Putamen (tissue), 1 donor: ENCODE results near the gene SNPH.

Source experiments
- DNase-seq: peaks from one replicate; pipeline ENCODE4 v3.0.0-alpha.2; 2016; ENCODE audit warnings: low spot score

Gene SNPH

DNA sequence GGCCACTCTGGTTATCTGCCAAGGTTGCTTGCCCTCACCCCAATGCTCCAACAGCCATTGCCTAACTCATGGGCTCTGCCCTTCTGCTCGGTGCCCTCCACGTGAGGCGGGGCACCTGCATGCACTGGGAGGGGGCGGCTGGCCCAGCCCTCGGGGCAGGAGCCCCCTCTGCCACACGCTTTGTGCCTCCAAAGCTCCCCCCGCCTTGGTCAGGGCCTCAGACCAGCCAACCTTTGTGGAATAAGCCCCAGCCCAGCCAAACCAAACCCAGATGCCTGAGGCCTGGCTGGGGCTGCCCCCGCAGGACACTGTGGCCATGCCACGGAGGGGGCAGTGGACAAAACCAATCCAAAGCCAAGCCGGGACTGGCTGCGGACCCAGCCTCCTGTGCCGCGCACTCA is 41.5 kb downstream of the SNPH start:
- DNase-seq = no peak

DNA sequence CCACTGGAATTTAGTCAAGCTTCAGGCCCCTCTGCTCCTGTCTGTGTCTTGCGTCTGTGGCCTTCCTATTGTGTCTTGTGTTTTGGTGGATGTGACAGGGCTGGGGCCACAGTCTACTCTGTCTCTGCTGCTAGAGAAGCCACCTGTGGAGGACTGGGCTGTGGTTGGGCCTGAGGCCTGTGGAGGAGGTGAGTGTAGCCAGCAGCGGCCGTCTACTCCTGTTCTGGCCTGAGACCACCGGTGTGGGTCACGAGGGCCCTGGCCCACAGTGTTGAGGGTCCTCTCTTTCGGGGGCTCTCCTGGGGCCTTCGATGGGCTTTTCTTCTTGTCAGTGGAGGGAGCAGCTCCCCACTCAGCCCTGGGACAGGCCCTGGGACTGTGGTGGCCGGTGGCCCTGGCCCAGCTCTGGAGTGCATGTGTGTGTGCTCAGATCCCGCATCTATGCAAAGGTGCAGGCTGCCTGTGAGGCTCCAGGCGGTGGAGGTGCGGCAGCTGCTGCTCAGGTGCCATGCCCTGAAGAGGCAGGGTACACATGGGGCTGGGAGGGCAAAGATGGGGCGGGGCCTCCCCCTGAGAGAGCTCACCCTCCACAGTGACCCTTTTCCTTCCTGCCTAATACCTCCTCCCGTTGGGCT is 42.1 kb downstream of the SNPH start:
- DNase-seq = no peak

DNA sequence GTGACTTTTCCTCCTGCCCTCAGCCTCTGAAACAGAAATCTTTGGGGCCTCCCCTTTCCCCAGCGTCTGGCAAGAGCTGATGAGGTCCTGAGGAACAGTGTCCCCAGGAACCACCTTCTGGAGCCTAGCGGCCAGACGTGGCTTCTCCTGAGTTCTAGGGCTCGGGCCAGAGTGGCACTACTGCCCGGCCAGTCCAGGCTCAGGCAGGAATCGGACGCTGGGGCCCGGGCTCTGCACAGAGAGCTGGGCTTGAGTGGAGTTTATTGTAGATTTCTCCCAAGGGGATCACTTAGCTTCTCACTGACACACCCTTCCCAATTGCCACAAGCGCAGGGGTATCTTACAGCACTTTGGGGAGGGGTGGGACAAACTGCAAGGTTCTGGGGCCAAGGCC is 42.6 kb downstream of the SNPH start:
- no peak for DNase-seq

DNA sequence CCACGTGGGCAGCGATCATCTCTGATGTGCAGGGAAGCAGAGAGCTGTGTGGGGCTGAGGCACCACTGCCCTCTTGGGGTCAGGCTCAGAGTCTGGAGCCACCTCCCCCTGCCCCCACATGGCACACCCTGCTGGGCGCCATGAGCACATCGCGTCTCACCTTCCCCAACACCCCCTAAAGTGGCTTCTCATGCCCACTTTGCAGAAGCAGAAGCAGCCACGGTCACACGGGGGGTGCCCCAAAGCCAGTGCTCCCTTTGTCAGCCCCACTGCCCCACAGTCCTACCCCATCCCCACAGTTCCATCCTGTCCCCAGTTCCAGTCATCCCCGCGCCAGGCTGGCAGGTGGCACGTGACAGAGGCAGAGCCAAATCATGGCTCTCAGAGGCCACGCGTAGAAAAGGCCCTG is 43.3 kb downstream of the SNPH start:
- DNase-seq = no peak

DNA sequence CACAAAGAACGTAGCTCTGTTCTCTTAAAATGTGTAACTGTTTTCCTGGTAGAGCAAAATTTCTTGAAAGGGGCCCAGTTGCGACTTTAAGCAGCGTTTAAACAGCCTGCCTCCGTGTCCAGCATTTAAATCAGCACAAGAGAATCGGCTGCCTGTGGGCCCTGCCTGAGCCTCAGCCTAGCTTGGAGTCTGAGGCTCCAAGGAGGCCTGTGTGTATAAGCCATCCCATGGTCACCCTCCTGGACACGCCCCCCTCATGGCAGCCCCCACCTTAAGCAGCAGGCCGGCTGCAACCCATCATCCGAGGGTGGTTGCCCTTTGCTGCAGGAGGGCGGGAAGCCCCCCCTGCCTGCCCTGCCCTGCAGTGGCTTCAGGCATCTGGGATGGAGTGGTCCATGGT is 44.0 kb downstream of the SNPH start:
- no peak for DNase-seq

DNA sequence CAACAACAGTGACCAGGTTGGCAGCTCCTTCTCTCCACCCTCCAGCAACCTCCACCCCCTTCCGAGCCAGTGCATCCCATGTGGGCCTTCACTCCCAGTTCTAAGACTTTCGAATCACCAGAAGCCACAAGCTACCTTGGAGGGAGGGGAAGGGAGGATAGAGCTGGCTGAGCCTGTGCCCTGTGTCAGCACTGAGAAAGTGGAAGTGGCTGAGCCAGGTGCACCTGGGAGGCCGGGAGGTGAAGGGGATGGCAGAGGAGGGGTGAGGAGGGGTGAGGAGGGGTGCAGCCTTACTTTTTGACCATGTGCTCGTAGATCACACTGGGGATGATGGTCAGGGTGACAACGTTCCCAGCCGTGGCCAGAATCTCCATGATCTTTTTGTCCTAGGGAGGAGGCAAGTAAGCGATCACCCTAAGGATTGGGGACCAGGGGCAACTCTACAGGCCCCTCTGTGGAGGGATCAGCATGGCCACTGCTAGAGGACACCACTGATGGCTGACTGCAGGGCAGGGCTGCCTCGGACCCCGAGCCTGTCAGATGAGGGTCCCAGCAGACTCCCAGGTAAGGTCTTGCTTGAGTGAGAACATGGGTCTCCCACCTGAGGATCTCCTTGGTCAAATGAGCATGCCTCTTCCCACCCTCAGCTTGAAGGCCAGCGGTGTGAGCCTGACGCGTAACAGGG is 44.6 kb downstream of the SNPH start:
- no peak for DNase-seq

DNA sequence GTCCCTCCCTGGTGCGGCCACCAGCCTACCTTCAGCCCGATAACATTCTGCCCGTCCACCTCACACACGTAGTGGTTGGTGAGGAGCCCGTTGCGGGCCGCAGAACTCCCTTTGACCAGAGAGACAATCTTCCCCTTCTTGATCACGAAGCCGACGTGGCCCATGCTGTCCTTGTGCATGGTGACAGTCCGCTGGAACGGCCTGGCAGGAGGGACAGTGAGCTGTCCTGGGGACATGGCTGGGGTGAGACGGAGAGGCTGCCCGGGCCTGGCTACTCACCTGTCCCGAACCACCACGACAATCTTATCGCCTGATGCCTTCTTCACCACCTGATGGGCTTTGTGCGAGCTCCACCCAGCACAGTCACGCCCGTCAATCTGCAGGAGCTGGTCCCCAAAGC is 46.2 kb downstream of the SNPH start:
- no peak for DNase-seq

DNA sequence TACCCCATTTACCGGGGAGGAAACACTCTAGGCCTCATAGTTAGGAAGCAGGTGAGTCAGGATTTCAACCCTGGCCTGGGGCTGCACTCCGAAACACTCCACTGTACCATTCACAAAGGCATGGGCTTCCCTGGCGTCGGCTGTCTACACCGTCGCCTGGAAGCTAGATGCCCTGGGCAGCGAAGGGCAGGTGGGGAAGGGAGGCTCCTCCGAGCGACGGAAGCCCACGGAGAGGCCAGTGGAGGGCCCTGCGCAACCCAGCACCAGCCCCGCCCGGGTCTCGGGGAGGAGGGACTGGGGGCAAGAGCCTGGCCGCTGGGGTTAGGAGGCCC is 46.8 kb downstream of the SNPH start:
- DNase-seq = no peak

DNA sequence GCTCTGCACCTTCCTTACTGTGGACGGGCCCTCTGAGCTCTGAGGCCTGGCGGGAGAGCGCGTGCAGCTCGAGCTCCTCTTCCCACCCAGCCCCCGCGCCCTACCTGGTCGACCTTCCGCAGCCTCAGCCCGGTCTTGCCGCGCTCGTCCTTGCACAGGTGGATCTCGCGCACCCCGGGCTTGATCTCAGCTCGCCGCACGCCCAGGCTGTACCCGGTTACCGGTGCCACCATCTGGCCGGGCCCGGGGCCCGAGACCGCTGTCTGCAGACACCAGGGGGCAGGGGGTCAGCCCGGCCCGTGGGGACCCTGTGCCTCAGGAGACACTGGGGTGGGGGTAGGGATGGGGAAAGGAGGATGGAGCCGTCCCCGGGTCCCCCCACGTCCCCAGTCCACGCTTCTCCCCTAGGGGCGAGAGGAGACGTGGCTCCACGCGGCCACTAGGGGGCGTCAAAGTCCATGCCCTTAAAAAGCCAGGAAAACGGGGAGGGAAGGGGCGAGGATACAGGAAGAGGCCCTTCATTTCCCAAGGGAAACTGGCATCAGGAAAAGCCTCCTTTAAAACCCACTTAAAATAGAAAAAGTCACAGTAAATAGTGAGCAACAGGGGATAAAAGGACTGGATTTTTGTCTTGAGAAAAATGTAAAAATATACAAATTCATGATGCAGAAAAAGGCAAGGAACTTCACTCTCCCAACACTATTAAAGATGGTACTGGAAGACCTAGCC is 47.3 kb downstream of the SNPH start:
- DNase-seq = peak; percentile 79

DNA sequence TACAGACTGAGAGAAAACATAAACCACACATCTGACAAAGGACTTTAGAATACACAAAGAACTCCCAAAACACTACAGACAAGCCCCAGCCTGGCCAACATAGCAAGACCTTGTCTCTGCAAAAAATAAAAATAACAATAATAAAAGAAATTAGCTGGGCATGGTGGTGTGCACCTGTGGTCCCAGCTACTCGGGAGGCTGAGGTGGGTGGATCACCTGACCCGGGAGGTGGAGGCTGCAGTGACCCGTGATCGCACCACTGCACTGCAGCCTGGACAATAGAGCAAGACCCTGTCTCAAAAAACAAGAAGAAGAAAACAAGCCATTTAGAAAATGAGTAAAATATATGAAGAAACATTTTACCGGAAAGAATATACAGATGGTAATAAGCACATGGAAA is 49.7 kb downstream of the SNPH start:
- DNase-seq = no peak

DNA sequence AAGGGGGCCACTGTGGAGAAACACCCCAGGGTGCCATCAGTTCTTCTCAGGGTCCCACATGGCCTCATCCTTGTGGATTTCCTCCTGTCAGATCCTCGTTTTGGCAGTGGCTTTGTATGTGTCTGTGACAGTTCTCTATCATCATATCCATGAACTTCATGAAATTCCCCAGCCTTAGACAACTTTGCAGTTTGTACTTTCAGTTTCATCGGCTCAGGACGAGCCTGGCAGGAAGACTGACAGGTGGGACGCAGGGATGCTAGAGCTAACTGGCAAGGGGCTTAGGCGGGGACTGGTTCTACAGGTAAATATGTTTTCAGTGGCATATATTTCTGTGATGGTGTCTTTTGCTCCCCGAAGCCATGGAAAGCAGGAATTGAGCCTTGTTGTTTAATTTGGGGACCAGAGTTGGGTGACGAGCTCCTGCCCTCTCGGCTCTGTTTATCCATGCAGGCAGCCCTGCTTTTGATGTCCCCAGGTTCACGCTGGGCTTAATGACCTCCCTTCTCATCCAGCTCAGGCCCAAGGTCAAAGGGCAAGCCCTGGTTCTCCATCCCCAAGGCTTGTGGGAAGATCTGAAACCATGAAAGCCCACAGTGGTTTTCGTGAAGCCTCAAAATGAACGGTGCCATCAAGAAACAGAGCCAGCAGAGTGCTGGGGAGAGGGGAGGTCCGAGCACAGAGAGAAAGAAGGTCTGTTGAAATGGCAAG is 51.6 kb downstream of the SNPH start:
- DNase-seq = no peak

DNA sequence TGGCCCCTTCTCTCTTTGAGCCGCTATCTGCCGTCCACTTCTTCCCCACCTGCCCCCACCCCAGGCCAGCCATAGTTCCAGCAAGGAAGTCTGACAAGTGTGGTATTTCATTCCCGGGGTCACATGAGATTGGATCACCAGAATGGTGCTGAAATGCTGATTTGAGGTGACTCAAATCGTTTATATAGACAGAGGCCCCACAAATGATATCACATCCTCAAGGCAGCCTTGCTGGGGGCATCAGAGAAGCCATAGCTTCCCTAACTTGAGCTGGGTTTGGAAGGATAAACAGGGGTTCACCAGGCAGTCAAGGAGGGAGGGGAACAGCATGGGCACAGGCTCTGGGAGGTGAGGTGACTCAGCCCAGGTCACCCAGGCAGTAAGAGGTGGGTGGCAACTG is 53.0 kb downstream of the SNPH start:
- DNase-seq = no peak

DNA sequence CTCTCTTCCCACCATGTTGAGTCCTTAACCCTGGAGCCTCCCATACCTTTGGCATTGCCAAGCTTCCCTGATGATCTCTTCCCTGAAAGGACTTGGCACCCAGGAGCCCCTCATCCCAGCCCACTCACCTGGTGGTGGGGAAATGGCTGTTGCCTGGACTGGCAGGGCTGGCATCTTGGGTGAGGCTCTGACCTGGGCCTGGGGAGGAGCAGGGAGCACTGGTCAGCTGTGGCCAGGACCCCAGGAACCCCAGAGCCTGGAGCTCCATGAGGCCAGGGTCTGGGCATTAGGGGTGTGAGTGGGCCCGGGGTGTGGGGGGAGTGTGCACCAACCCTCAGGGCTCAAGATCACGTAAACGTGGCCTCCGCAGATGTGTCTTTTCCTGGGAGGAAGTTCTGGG is 53.4 kb downstream of the SNPH start:
- no peak for DNase-seq

DNA sequence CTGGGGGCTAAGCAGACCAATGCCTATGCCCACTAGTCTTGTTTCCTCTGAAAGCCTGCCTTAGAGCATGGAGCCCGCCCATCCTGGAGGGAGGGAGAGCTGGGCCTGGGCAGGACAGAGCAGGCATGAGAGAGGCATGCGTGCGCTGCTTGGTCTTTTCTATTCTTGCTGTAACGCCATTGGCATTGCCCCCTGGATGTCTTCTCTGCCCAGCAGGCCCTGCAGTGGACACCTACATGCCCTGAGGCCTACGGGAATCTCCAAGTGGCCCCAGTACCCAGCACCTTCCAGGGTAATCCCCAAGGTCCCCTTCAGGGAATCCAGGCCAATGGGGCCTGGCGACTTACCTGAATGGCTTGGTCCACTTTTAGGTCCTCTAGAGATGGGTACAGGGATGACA is 53.9 kb downstream of the SNPH start:
- no peak for DNase-seq

DNA sequence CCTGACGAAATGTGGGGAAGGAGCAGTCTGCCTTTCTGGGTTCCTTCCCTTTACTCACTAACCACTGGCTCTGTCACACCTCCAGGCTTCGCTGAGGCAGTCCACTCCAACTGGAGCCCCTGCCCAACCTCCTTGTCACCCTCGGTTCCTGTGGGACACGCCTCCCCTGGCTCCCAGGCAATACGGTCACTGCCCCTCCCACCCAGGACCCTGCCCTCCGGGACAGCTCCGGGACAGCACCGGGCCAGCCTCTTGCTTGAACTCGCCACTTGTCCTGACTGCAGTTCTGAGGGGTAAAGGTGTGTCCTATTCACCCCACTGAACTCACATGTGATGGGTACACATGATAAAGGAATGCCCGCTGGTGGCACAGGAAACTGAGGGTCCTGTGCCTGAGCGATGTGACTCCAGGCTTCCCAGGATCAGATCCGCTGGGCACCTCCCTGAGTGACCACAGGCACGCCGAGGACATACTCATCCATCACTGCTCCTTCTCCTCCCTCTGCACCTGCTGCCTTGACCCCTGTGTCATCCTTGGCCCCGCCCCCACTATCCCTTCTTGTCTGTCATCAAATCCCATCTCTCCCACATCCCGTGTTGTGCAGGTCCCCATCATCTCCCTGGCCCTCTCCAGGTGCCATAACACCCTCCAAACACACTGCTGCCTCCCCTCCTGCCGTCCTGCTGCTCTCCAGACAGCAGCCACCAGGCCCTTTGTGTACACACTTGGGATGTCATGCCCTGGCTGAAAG is 55.0 kb downstream of the SNPH start:
- DNase-seq = no peak

DNA sequence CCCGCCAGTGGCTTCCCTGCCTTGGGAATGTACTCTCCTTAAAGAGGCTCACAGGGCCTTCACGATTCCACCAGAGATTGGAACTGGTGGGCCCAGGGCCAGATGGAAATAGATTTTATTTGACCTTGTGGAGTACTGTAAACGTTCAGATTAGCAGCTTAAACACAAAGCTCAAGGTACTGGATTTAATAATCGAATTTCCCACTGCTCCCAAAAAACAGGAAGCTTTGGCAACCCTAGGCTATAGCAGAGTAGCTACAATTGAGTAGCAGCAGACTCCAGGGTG is 55.5 kb downstream of the SNPH start:
- no peak for DNase-seq

DNA sequence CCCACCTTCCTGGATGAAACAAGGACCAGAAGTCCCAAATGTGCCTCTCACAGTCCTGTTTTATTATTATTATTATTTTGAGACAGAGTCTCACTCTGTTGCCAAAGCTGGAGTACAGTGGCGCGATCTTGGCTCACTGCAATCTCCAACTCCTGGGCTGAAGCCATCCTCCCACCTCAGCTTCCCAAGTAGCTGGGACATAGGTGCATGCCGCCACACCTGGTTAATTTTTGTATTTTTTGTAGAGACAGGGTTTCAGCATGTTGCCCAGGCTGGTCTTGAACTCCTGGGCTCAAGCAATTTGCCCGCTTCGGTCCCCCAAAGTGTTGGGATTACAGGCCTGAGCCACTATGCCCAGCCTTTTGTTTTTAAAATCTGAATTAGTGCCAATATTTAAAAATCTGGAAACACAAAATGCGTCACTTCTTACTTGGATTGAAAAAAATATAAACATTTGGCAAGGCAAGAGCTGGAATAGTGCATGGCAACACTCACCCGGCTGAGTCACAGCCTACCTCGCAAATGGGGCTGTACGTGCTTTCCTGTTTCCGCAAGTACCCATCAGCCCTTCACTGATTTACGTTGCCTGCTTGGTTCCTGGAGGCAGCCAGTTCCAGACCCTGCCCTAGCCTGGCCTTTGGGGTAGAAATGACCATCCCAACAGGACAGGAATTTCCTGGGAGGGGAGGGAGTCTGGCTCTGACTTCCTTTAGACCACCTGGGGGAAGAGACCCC is 56.6 kb downstream of the SNPH start:
- DNase-seq = no peak

DNA sequence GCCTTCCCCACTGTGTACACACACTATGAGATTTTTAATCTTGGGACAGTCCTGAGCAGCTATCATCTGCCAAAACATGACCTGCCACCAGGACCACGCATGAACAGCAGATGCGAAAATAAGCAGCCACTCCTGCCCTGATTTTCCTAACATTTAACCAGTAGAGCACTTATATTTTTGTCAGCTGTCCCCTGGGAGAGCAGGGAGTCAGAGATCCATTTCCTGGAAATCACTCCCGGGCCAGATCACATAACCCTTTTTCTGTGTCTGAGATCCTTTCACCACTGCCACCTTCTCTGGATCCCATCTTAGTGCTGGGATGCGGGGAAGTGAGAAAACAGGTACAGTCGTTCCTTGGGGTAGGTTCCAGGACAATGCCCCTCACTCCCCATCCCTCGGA is 57.2 kb downstream of the SNPH start:
- no peak for DNase-seq

DNA sequence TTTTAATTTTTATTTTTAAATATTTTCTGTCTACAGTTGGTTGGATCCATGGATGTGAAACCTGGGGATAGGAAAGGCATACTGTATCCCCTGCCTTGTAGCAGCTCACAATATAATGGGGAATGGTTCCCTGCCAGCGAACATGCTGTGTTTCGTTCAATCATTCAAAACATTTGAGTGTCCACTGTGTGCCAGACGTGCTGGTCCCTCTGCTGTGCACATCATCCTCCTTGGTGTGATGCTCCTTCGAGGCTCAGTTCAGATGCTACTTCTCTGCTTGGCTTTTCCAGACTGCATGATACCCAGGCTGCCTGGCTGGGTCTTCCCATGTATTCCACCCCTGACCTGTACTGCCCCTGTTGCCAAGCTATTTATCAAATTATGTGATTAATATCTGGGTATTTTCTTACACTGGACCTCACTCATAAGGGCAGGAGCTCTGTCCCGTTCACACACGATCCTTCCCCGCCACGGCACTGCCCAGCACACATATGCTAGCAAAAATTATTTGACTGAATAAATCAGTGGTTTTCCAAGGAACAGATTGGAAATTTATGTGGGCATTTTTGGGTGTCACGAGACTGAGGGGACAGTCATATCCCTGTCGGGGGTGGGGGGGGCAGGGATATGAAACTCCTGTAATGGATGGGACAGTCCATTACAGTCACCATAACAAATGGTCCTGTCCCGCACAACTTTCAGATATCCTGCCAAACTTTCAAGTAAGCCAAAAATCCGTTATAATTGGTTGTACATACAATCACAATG is 57.9 kb downstream of the SNPH start:
- DNase-seq = no peak

DNA sequence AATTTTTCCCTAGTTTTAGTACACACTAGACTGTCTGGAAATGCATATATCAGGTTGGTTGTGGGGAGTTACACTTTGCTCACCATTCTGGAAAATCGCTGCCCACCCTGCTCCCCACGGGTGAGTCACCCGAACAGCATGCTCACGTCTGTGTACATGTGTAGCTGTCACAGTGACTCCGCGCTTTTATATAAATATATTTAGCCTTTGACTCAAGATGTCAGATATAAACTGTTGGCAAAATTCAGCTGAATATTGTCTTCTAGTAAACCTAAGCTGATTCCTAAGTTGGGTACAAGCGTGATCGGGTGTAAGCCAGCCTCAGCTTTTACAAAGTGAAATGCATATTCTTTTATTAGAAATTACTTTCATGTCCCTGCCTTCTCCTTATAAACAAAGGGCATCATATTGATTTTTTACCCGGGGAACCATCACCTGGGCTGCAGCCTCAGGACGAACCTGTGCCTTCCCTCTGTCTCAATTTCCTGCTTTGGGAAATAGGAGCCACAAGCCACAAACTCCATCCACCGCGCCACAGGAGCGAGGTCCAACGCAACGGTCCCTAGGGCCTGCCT is 58.6 kb downstream of the SNPH start:
- DNase-seq = no peak
